Measurements from ENCODE around the gene USP28.
"Not testable (repeated sequence)": the region's sequence is repeated elsewhere in the genome, so short reads cannot be mapped to it uniquely, and the experiment has no call there.

The USP28 gene

DNA sequence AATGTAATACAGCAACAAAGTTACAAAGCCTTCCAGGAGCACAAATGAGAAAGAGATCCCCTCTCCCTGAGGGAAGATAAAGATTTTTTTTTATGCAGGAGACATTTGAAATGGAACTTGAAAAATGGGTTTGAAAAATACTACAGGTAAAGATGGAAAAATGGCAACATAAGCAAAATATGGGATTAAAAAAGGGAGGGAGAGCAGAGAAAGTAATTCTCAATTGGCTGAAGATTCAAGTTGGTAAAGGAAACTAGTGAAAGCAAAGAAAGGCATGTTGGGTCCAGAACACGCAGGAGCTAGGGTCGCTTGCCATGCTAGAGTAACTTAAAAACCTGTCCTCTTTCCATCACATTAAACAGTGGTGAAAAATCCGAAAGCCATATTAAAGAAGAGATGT lies 103.4 kb downstream of the USP28 start:
- no peak for DNase-seq

DNA sequence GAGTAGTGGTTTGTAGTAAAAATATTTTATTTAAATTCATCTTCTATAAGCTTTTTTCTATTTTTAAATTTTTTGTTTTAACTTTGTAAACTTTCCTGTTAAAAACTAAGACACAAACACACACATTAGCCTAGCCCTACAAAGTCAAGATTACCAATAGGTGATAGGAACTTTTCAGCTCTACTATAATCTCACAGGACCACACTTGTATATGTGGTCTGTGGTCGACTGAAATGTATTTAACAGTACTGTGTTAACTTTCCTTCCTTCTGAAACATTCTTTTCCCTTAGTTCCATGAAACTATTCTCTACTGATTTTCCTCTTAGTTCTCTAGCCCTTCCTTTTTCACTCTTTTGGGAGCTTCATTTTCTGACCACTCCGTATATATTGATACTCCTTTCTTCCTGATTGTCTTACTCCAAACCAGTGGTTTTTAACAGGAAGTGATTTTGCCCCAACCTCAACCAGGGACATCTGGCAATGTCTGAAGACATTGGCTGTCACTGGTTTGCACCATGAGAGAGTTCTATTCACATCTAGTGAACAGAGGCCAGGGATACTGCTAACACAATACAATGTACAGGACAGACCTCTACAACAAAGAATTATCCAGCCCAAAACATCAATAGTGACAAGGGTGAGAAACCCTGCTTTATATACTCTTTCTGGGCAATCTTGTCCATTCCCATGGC lies 110.7 kb downstream of the USP28 start:
- DNase-seq: no peak

- not testable (repeated sequence) for DNase-seq
These were observed 112.3 kb downstream of the USP28 start for GRCh38 chr11:113763040-113763439.

DNA sequence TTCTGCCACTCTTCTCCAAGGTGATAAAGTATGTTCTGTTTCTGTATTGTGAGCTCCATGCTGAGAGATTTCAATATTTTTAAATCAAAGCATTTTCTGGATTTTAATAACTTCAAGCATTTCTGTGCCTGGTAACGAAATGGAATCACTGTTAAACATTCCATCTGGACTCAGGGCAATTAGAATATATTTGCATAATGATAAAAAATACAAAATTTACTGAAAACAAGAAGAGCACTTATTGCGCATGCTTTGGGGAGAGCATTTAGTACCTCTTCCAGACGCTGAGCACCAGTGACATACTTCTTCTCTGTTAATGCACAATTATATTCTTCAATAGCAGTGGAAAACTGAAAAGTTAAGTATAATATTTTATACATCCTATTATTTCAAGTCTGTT lies 115.1 kb downstream of the USP28 start:
- no peak for DNase-seq

GRCh38 chr11:113752932-113753331 lies 122.4 kb downstream of the USP28 start:
- DNase-seq: no peak

Data from NCI-H2029 treated with DMSO at 0.1 percent for 48 hours (cell line).